CD4-positive, alpha-beta T cell treated with Interleukin-2 at 100 ng/mL for 4 hours (primary cell): ENCODE results near the gene DSTN.

ENCODE experiments used
- DNase-seq: peaks from one replicate; pipeline ENCODE4 v3.0.0-alpha.2; 2020; ENCODE audit warnings: low spot score

Gene DSTN

GRCh38 chr20:17569616-17570346, at the start of gene DSTN:
TSS of gene DSTN (plus strand) at chr20:17570075. CDS start at chr20:17570209, 134 bp downstream.
- DNase-seq: peak; percentile 85

GRCh38 chr20:17520583-17520982, 49.3 kb upstream of the DSTN start:
- no peak for DNase-seq

- no peak for DNase-seq
Measured at GRCh38 chr20:17522528-17522927, 47.3 kb upstream of the DSTN start.

- no peak for DNase-seq
Measured at GRCh38 chr20:17523326-17523725, 46.5 kb upstream of the DSTN start.

- DNase-seq: no peak
Measured at GRCh38 chr20:17524560-17524959, 45.3 kb upstream of the DSTN start.

GRCh38 chr20:17525132-17525531, 44.7 kb upstream of the DSTN start:
- no peak for DNase-seq

GRCh38 chr20:17525650-17526049, 44.2 kb upstream of the DSTN start:
- peak; percentile 22 for DNase-seq

GRCh38 chr20:17529586-17529985, 40.3 kb upstream of the DSTN start:
- no peak for DNase-seq

- no peak for DNase-seq
Measured at GRCh38 chr20:17530153-17530552, 39.7 kb upstream of the DSTN start.

- peak; percentile 36 for DNase-seq
Measured at GRCh38 chr20:17530716-17531664, 38.9 kb upstream of the DSTN start, which contains the start of gene BFSP1. TSS of gene BFSP1 (minus strand) at chr20:17531379. CDS start at chr20:17531329, 50 bp downstream.

- DNase-seq: no peak
Measured at GRCh38 chr20:17531665-17532025, 38.2 kb upstream of the DSTN start.

GRCh38 chr20:17533396-17533795, 36.5 kb upstream of the DSTN start:
- DNase-seq: no peak

GRCh38 chr20:17534077-17534476, 35.8 kb upstream of the DSTN start:
- DNase-seq: no peak

GRCh38 chr20:17536944-17537444, 32.9 kb upstream of the DSTN start:
- peak; percentile 78 for DNase-seq

GRCh38 chr20:17537959-17538358, 31.9 kb upstream of the DSTN start:
- DNase-seq: no peak

- peak; percentile 11 for DNase-seq
Measured at GRCh38 chr20:17538517-17539170, 31.2 kb upstream of the DSTN start.

GRCh38 chr20:17541596-17541995, 28.3 kb upstream of the DSTN start:
- no peak for DNase-seq

GRCh38 chr20:17541996-17542395, 27.9 kb upstream of the DSTN start:
- no peak for DNase-seq

- no peak for DNase-seq
Measured at GRCh38 chr20:17542481-17542880, 27.4 kb upstream of the DSTN start.

GRCh38 chr20:17542993-17543412, 26.9 kb upstream of the DSTN start:
- DNase-seq: no peak

GRCh38 chr20:17543531-17544131, 26.2 kb upstream of the DSTN start:
- no peak for DNase-seq

GRCh38 chr20:17545127-17545526, 24.7 kb upstream of the DSTN start:
- no peak for DNase-seq
